OCI-LY1 (cell line): ENCODE data around the gene PLBD2.

Experiments used
- H2AFZ ChIP-seq: fragments of 200-600 bp; sonication (generic), shearing (Covaris generic); 2 replicates; pipeline ENCODE4 v1.6.0; 2014; ENCODE audit warnings: antibody characterized with exemption, mild to moderate bottlenecking, low read length
- H3F3A ChIP-seq: fragments of 200-600 bp; sonication (generic), shearing (Covaris generic); 2 replicates; pipeline ENCODE4 v1.6.0; 2014; ENCODE audit warnings: mild to moderate bottlenecking, antibody characterized with exemption, low read length, moderate library complexity; ENCODE audit not compliant: insufficient read depth
- H3K27ac ChIP-seq: fragments of 200-600 bp; sonication (generic); 2 replicates; pipeline ENCODE4 v1.5.1; 2014; ENCODE audit warnings: low read length, mixed run types, mild to moderate bottlenecking, low read depth; ENCODE audit not compliant: poor library complexity, severe bottlenecking
- H3K27me3 ChIP-seq: fragments of 200-600 bp; sonication (generic); 2 replicates; pipeline ENCODE4 v1.6.0; 2014; ENCODE audit warnings: antibody characterized with exemption, mild to moderate bottlenecking, low read length, moderate library complexity; ENCODE audit not compliant: insufficient read depth
- H3K36me3 ChIP-seq: fragments of 200-600 bp; sonication (generic); 2 replicates; pipeline ENCODE4 v1.6.1; 2014; ENCODE audit warnings: mild to moderate bottlenecking, antibody characterized with exemption, low read length, moderate library complexity, mixed read lengths; ENCODE audit not compliant: insufficient read depth
- H3K4me1 ChIP-seq: fragments of 200-600 bp; sonication (generic); 2 replicates; pipeline ENCODE4 v1.5.1; 2014; ENCODE audit warnings: mild to moderate bottlenecking, low read length, moderate library complexity; ENCODE audit not compliant: insufficient read depth, severe bottlenecking
- H3K4me2 ChIP-seq: fragments of 200-600 bp; sonication (generic), shearing (Covaris generic); 2 replicates; pipeline ENCODE4 v1.6.1; 2014; ENCODE audit warnings: low read length
- H3K4me3 ChIP-seq: fragments of 200-600 bp; sonication (generic); 2 replicates; pipeline ENCODE4 v1.5.1; 2014; ENCODE audit warnings: low read length, low read depth, mild to moderate bottlenecking, mixed read lengths; ENCODE audit not compliant: poor library complexity, severe bottlenecking
- H3K79me2 ChIP-seq: fragments of 200-600 bp; shearing (Covaris generic); 2 replicates; pipeline ENCODE4 v1.6.1; 2016; ENCODE audit warnings: mixed run types, low read length, mixed read lengths; ENCODE audit not compliant: insufficient read depth
- H3K9ac ChIP-seq: fragments of 200-600 bp; sonication (generic), shearing (Covaris generic); 2 replicates; pipeline ENCODE4 v1.6.1; 2014; ENCODE audit warnings: mild to moderate bottlenecking, low read length, mixed read lengths
- H3K9me2 ChIP-seq: fragments of 200-600 bp; sonication (generic), shearing (Covaris generic); 2 replicates; pipeline ENCODE4 v1.6.1; 2014; ENCODE audit warnings: low read depth, mild to moderate bottlenecking, low read length, mixed read lengths
- H3K9me3 ChIP-seq: fragments of 200-600 bp; shearing (Covaris generic); 2 replicates; pipeline ENCODE4 v1.6.1; 2014; ENCODE audit warnings: low read length, mixed read lengths
- H4K20me1 ChIP-seq: fragments of 200-600 bp; sonication (generic), shearing (Covaris generic); 2 replicates; pipeline ENCODE4 v1.6.0; 2016; ENCODE audit warnings: mild to moderate bottlenecking, low read length; ENCODE audit not compliant: insufficient read depth
- EZH2 ChIP-seq: fragments of 200-600 bp; sonication (generic), shearing (Covaris generic); IDR thresholded peaks from 2 replicates; pipeline ENCODE4 v1.8.0; 2017; ENCODE audit warnings: borderline replicate concordance, mixed run types, mild to moderate bottlenecking, antibody characterized with exemption, low read length, moderate library complexity, mixed read lengths
- TF ChIP-seq, protein P1 (sequence below): fragments of 200-600 bp; sonication (generic), shearing (Covaris generic); IDR thresholded peaks from 2 replicates; pipeline ENCODE4 v1.5.1; 2017; ENCODE audit warnings: mild to moderate bottlenecking, antibody characterized with exemption, low read length, moderate library complexity, mixed read lengths

Gene PLBD2

DNA sequence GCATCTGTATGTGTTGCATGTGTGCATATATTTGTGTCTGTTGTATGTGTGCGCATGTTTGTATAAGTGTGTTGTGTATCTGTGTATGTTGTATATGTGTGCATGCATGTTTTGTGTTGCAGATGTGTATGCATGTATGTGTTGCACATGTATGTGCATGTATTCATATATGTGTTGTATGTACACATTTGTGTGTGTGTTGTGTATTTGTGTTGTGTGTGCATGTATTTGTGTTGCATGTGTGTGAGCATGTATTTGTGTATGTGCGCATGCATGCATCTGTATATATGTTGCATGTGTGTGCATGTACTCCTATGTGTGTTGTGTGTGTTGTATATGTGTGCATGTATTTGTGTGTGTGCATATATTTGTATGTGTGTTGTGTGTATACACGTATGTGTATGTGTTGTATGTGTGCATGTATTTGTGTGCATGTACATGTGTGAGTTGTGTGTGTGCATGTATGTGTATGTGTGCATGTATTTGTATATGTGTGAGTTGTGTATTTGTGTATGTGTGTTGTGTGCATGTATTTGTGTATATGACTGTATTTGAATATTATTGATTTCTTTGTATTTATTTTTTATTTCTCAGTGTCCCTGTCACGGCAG is 40.2 kb upstream of the PLBD2 start:
- Histone ChIP-seq H3K9me3 (no peaks in the 10 kb centered on the region), H3K36me3 (peaks cover 77% of the 10 kb centered on the region), H3K4me2 (no peak overlapping the region), H3K4me3 (no peak overlapping the region), H3K4me1 (no peaks in the 10 kb centered on the region), H3K9ac (no peak overlapping the region), H3K9me2 (no peaks in the 10 kb centered on the region), H3K79me2 (no peaks in the 10 kb centered on the region), H3F3A (no peaks in the 10 kb centered on the region), H4K20me1 (no peaks in the 10 kb centered on the region), H2AFZ (no peak overlapping the region), H3K27me3 (no peaks in the 10 kb centered on the region), H3K27ac (no peak overlapping the region)
- TF ChIP-seq EZH2, result no peak
- TF ChIP-seq, protein P1, sequence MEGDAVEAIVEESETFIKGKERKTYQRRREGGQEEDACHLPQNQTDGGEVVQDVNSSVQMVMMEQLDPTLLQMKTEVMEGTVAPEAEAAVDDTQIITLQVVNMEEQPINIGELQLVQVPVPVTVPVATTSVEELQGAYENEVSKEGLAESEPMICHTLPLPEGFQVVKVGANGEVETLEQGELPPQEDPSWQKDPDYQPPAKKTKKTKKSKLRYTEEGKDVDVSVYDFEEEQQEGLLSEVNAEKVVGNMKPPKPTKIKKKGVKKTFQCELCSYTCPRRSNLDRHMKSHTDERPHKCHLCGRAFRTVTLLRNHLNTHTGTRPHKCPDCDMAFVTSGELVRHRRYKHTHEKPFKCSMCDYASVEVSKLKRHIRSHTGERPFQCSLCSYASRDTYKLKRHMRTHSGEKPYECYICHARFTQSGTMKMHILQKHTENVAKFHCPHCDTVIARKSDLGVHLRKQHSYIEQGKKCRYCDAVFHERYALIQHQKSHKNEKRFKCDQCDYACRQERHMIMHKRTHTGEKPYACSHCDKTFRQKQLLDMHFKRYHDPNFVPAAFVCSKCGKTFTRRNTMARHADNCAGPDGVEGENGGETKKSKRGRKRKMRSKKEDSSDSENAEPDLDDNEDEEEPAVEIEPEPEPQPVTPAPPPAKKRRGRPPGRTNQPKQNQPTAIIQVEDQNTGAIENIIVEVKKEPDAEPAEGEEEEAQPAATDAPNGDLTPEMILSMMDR, result no peak

GRCh38 chr12:113318900-113319628 is 39.3 kb upstream of the PLBD2 start:
- H3K27ac ChIP-seq, result no peak overlapping the region
- H3K9me3 ChIP-seq, result no peaks in the 10 kb centered on the region
- no peak overlapping the region for H2AFZ ChIP-seq
- H3F3A ChIP-seq, result no peaks in the 10 kb centered on the region
- no peaks in the 10 kb centered on the region for H3K9me2 ChIP-seq
- H3K79me2 ChIP-seq, result no peaks in the 10 kb centered on the region
- peaks cover 78% of the 10 kb centered on the region for H3K36me3 ChIP-seq
- H4K20me1 ChIP-seq, result no peaks in the 10 kb centered on the region
- H3K9ac ChIP-seq, result no peak overlapping the region
- no peak overlapping the region for H3K4me2 ChIP-seq
- H3K27me3 ChIP-seq, result no peaks in the 10 kb centered on the region
- TF ChIP-seq, protein P1, result no peak
- TF ChIP-seq EZH2, result no peak
- H3K4me3 ChIP-seq, result no peak overlapping the region
- H3K4me1 ChIP-seq, result no peaks in the 10 kb centered on the region

GRCh38 chr12:113320401-113320800 is 38.0 kb upstream of the PLBD2 start:
- Histone ChIP-seq H3K36me3 (peaks cover 65% of the 10 kb centered on the region), H3K9ac (no peak overlapping the region), H3K9me2 (no peaks in the 10 kb centered on the region), H3K4me2 (no peak overlapping the region), H3K27me3 (no peaks in the 10 kb centered on the region), H3K4me3 (no peak overlapping the region), H3K4me1 (no peaks in the 10 kb centered on the region), H4K20me1 (no peaks in the 10 kb centered on the region), H3K9me3 (no peaks in the 10 kb centered on the region), H3F3A (no peaks in the 10 kb centered on the region), H3K79me2 (no peaks in the 10 kb centered on the region), H2AFZ (no peak overlapping the region), H3K27ac (no peak overlapping the region)
- no peak for TF ChIP-seq EZH2
- TF ChIP-seq, protein P1, result no peak
